Natural killer cell (primary cell): ENCODE data around the gene HK3. TPM values are rescaled to one million over a fixed set of nuclear protein-coding genes. Genes with fewer than 3 reads are reported as not detected.

Source experiments
- ATAC-seq, 3 donors: fragments of 150-1000 bp in 2 of 3; fragments of 200-7000 bp in 1 of 3; cut with Tn5 transposase; 1 replicate in 1 of 3; 2 replicates in 2 of 3; pipeline ENCODE4 v1.10.0; 2021; ENCODE audit warnings: mild to moderate bottlenecking in 2 of 3, moderate library complexity in 2 of 3
- DNase-seq, 2 donors: peaks; one replicate each; pipeline versions ENCODE4 v3.0.0 to v3.0.0-alpha.2; 2013 to 2021; ENCODE audit warnings: mixed read lengths in 1 of 2
- H3K27ac ChIP-seq: one replicate; pipeline ENCODE4 v1.5.1; 2013; ENCODE audit warnings: mild to moderate bottlenecking, low read length
- H3K27me3 ChIP-seq: one replicate; pipeline ENCODE4 v1.6.1; 2013; ENCODE audit warnings: low read length; ENCODE audit not compliant: control insufficient read depth, insufficient read depth
- H3K36me3 ChIP-seq: one replicate; pipeline ENCODE4 v1.6.1; 2013; ENCODE audit warnings: low read length; ENCODE audit not compliant: control insufficient read depth, insufficient read depth
- H3K4me1 ChIP-seq: one replicate; pipeline ENCODE4 v1.6.1; 2013; ENCODE audit warnings: low read length; ENCODE audit not compliant: control insufficient read depth, insufficient read depth
- H3K4me3 ChIP-seq: one replicate; pipeline ENCODE4 v1.5.1; 2013; ENCODE audit warnings: low read length
- H3K9me3 ChIP-seq: one replicate; pipeline ENCODE4 v1.6.1; 2013; ENCODE audit warnings: low read length; ENCODE audit not compliant: control insufficient read depth, insufficient read depth
- H3K27ac Mint-ChIP-seq, 2 donors: one replicate each; pipeline ENCODE4 v1.8.0; 2022; ENCODE audit warnings: mild to moderate bottlenecking in 2 of 2, mixed read lengths in 2 of 2, moderate library complexity in 1 of 2
- H3K27me3 Mint-ChIP-seq, 2 donors: one replicate each; pipeline ENCODE4 v1.8.0; 2022; ENCODE audit warnings: low read depth in 2 of 2, mixed read lengths in 2 of 2
- H3K36me3 Mint-ChIP-seq: one replicate; pipeline ENCODE4 v1.8.0; 2022; ENCODE audit warnings: mixed read lengths
- H3K4me1 Mint-ChIP-seq, 2 donors: one replicate each; pipeline ENCODE4 v1.8.0; 2022; ENCODE audit warnings: mixed read lengths in 2 of 2
- H3K4me3 Mint-ChIP-seq: one replicate; pipeline ENCODE4 v1.8.0; 2022; ENCODE audit warnings: mild to moderate bottlenecking, moderate library complexity, mixed read lengths
- H3K9me3 Mint-ChIP-seq, 2 donors: one replicate each; pipeline ENCODE4 v1.8.0; 2022; ENCODE audit warnings: mixed read lengths in 2 of 2
- CTCF ChIP-seq: fragments of 200-600 bp; IDR thresholded peaks from one replicate; pipeline ENCODE4 v1.8.0; 2022; ENCODE audit warnings: antibody characterized with exemption
- WGBS: methylation state at CpG from one replicate; pipeline ENCODE4 v1.1.7; 2013; ENCODE audit warnings: missing lambda C conversion rate; ENCODE audit not compliant: insufficient coverage; 5-methylcytosine and 5-hydroxymethylcytosine counted together
- intact Hi-C: fragments of 100-400 bp; cut with micrococcal nuclease; formaldehyde crosslinking; loops from one replicate; pipeline ENCODE4 v1.14.2; 2022
- total RNA-seq, 4 donors: library from RNA; stranded (reverse); fragments of 120-200 nt in 1 of 4; gene quantifications; one replicate each; pipeline versions ENCODE4 v1.2.3 to v1.2.4, GENCODE V29; 2013 to 2022

Gene HK3
- total RNA-seq, 3 donors from 2014 or later (not counting 1 experiment from before 2014, with no cell fraction given) = 6.6 to 56.1 (median 26.2) TPM

GRCh38 chr5:176831425-176831824 lies 67.7 kb downstream of the HK3 start:
- Mint-ChIP-seq H3K27me3 (peaks cover 12 to 24% of the 10 kb centered on the region in 2 donors), H3K9me3 (no peaks in the 10 kb centered on the region), H3K4me3 (no peak overlapping the region), H3K36me3 (no peaks in the 10 kb centered on the region), H3K4me1 (no peaks in the 10 kb centered on the region), H3K27ac (no peak overlapping the region)
- H3K27me3 ChIP-seq = no peaks in the 10 kb centered on the region
- DNase-seq (no peak), ATAC-seq (no peak)
- no peak for TF ChIP-seq CTCF
- 75% methylated on average over 8 of the region's 8 CpGs for WGBS
- no peak overlapping the region for H3K27ac ChIP-seq
- intact Hi-C loops = no loop called here
- H3K4me3 ChIP-seq = no peak overlapping the region
- no peaks in the 10 kb centered on the region for H3K9me3 ChIP-seq
- no peaks in the 10 kb centered on the region for H3K36me3 ChIP-seq
- no peaks in the 10 kb centered on the region for H3K4me1 ChIP-seq

- Mint-ChIP-seq H3K9me3 (no peaks in the 10 kb centered on the region), H3K27me3 (peaks cover 12 to 22% of the 10 kb centered on the region in 2 donors), H3K4me1 (no peaks in the 10 kb centered on the region), H3K4me3 (no peak overlapping the region), H3K27ac (no peak overlapping the region), H3K36me3 (no peaks in the 10 kb centered on the region)
- 41% methylated on average over 8 of the region's 9 CpGs for WGBS
- H3K27ac ChIP-seq = no peak overlapping the region
- intact Hi-C loops = no loop called here
- H3K9me3 ChIP-seq = no peaks in the 10 kb centered on the region
- H3K4me1 ChIP-seq = no peaks in the 10 kb centered on the region
- no peaks in the 10 kb centered on the region for H3K36me3 ChIP-seq
- DNase-seq = no peak
- no peak for TF ChIP-seq CTCF
- ATAC-seq = no peak
- H3K27me3 ChIP-seq = no peaks in the 10 kb centered on the region
- no peak overlapping the region for H3K4me3 ChIP-seq
Observed at GRCh38 chr5:176830995-176831423, 68.1 kb downstream of the HK3 start.

Other genes starting within 250 kb of the HK3 start
- not detected for gene UNC5A, start 88.8 kb downstream of the HK3 start, total RNA-seq
- gene UIMC1, start 107.4 kb upstream of the HK3 start, total RNA-seq = 10 to 100 TPM; 55.1 to 75.7 (median 57.3) TPM
- gene ZNF346, start 123.3 kb upstream of the HK3 start, total RNA-seq = 10 to 100 TPM; 20.2 to 27.9 (median 21.6) TPM
- gene FGFR4, start 187.6 kb upstream of the HK3 start, total RNA-seq = 1 to 10 TPM in 2 of 3 donors, under 1 TPM in 1; 0.72 to 1.5 (median 1.3) TPM
- gene NSD1, start 234.4 kb upstream of the HK3 start, total RNA-seq = 100 to 1,000 TPM; 117 to 147 (median 143) TPM